Activated CD4-positive, alpha-beta T cell treated with anti-CD3 and anti-CD28 coated beads, Interleukin-2, amount 50 U/mL, for 16 hours (primary cell): ENCODE results near the gene IFI27.
"Not testable (repeated sequence)": the region's sequence is repeated elsewhere in the genome, so short reads cannot be mapped to it uniquely, and the experiment has no call there.

Experiments used
- DNase-seq: peaks from one replicate; pipeline ENCODE4 v3.0.0-alpha.2; 2020

Gene IFI27

DNA sequence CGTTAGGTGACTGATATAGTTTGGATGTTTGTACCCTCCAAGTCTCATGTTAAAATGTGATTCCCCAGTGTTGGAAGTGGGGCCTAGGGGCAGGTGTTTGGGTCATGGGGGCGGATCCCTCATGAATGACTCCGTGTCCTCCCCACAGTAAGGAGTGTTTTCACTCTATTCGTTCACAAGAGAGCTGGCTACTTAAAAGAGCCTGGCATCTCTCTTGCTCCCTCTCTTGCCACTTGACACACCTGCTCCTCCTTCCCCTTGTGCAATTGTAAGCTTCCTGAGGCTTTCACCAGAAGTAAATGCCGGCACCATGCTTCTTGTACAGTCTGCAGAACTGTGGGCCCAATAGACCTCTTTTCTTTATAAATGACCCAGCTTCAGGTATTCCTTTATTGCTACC, 16.3 kb downstream of the IFI27 start:
- no peak for DNase-seq

GRCh38 chr14:94127330-94127729, 16.8 kb downstream of the IFI27 start:
- no peak for DNase-seq

DNA sequence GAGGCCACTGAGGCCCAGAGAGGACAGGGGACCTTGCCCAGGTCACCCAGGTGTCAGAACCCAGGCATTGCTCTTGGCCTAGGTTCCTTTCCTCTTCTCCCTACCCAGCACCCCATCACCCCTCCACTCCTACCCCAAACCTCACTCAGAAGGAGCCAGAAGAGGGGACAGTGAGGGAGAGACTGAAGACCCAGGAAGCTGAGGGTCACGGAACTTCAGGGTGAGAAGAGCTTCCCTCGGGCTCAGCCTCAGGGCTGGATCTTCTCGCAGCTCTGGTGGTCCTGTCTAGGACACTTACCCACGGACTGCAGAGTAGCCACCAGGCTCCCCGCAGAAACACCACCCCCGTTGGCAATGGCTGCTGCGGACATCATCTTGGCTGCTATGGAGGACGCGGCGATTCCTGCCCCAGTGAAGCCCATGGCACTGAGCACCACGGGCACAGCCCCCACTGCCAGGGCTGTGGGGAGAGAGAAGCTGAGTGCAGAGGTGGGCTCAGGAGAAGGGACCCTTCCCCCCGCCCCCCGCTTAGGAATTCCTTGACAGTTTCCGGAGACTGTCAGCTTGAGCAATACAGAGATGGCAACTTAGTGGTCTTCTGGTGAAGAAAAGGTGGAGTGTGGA, 17.8 kb downstream of the IFI27 start:
- no peak for DNase-seq

DNA sequence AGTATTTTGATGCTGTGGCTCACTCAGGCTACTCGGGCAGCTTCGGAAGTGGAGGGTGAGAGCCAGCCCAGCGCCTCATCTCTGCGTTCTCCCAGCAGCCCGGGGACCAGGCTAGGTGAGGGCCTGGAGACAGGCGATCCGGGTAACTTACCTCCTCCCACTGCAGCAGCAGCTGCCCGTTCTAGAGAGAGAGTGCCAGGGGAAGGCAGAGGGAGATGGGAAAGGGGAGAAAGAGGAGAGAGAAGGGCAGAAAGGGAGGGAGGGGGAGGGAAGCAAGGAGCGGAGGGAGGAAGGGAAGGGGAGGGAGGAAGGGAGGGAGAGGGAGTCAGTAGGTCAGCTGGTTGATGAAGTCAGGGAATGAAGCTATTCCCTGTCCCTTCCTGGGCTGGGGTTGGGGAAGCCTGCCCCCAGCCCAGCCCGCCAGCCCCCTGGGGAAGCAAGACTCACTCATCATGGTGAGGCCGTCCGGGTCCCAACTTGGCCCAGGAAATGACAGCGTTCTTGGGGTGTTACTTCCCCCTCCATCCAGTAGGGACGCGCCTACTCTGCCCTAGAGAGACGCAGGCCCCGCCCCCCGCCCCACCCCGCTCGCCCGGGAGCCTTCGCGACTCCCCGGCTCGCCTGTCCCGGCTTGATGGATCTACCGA, 18.7 kb downstream of the IFI27 start, which contains the start of gene IFI27L2:
Gene IFI27L2 (minus strand): TSS at position 494 of the 647 bp plus-strand sequence. CDS start 40 bp downstream, at position 454.
- DNase-seq: peak; percentile 77

DNA sequence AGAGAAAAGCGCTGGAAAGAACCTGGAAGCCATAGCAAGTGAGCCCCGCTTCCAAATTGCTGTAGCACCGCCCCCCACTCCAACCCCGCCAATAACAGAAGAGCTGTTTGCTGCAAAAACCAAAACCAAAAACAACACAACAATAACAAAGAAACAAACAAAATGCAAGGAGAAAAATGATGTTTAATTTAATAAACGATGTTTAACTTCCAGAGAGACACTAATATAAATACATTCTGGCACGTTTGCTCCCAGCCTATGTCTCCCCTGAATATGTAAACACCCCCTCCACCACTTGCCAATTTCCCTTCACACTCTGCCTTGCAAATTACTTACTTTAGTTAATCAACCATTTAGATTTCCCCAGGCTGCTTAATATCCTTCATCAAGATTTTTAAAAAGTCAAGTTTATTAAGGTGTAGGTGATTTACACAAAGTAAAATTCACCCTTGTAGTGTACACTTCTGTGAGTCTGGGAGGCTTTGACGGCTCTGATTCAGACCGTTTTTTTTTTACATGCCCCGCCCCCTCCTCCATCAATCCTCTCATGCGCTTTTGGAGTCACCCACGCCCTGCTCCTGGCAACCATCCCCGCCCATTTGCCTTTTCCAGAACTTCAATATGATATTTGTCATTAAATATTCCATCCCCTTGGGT, 19.4 kb downstream of the IFI27 start:
- peak; percentile 28 for DNase-seq

GRCh38 chr14:94132285-94132887, 21.9 kb downstream of the IFI27 start:
- DNase-seq: peak; percentile 79

DNA sequence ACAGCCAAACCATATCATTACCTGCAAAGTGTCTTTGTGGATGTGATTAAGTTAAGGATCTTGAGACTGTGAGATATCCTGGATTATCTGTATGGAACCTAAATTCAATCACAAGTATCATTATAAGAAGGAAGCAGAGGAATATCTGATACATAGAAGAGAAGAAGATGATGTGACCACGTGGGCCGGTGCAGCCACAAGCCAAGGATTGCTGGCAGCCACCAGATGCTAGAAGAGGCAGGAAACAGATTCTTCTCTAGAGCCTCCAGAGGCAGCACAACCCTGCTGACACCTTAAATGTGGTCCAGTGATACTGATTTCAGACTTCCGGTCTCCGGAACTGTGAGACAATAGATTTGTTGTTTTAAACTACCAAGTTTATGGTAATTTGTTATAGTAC, 24.9 kb downstream of the IFI27 start:
- DNase-seq: no peak

GRCh38 chr14:94136575-94137331, 26.2 kb downstream of the IFI27 start:
- peak; percentile 88 for DNase-seq

DNA sequence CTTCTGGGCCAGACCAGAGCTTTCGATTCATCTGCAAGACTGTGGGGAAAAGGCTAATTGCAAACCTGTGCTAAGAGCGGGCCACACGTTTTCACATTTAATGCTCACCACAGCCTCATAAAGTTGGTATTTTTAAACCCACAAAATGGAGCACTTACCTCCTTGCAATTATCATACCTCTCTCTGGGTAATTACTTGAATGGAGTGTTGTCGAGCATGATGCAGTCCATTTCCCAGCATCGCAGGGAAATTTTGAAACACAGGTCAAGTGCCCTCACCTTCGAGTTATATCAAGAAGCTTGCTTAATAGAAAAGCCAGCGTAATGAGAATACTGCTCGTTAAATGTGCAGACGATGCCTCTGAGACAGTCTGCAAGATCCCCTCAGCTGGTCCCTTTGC, 27.7 kb downstream of the IFI27 start:
- no peak for DNase-seq

- no peak for DNase-seq
These were observed 28.5 kb downstream of the IFI27 start for GRCh38 chr14:94139006-94139405.

DNA sequence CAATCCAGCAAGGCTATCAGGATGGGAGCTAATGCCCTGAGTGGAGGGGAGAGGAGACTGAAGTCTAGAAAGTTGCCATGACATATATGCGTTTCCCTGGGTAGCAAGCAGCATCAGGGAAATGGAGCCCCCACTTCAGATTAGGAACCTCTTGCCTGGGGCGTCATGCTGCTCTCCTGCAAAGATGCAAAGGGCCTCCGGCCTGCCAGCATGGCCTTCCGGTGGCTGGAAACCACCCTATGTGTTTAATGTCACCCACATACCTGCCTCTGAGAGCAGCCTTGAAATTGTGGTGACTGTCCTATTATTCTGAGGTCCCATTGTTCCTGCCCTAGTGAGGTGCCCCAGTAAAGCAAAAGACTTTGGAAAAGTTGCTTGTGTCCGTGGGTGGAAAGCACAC, 28.9 kb downstream of the IFI27 start:
- DNase-seq: no peak

- no peak for DNase-seq
These were observed 31.7 kb downstream of the IFI27 start for GRCh38 chr14:94142247-94142646.

DNA sequence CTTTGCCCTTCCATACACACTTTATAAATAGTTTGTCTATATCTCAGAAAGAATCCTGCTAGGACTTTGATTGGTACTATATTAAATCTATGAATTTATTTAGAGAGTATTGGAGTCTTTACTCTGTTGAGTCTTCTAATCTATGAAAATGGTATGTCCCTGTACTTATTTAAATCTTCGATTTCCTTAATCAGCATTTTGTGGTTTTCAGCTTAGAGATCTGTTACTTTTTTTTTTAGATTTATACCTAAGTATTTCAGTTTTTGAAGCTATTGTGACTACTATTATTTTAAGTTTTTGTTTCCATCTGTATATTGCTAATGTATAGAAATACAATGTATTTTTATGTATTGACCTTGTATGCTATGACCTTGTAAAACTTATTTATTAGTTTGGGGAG, 32.3 kb downstream of the IFI27 start:
- no peak for DNase-seq

GRCh38 chr14:94143239-94143638, 32.7 kb downstream of the IFI27 start:
- no peak for DNase-seq

GRCh38 chr14:94143711-94144110, 33.2 kb downstream of the IFI27 start:
- no peak for DNase-seq

DNA sequence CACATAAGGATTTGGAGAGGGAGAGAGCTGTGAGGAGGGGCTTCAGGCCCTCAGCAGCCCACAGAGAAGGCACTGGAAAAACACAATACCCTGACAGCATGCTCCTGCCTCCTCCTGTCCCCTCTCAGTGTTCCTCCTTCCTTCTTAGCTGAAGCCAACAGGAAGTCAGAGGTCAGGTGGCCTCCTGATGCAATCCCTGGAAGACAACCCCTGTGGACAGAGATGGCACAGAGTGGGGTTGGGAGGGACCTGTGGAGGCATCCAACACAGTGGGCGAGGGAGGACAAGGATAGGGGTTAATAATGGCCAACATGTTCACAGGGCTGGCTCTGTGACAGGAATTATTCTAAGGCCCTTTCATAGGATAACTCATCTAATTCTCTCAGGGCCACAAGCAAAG, 34.2 kb downstream of the IFI27 start:
- no peak for DNase-seq

DNA sequence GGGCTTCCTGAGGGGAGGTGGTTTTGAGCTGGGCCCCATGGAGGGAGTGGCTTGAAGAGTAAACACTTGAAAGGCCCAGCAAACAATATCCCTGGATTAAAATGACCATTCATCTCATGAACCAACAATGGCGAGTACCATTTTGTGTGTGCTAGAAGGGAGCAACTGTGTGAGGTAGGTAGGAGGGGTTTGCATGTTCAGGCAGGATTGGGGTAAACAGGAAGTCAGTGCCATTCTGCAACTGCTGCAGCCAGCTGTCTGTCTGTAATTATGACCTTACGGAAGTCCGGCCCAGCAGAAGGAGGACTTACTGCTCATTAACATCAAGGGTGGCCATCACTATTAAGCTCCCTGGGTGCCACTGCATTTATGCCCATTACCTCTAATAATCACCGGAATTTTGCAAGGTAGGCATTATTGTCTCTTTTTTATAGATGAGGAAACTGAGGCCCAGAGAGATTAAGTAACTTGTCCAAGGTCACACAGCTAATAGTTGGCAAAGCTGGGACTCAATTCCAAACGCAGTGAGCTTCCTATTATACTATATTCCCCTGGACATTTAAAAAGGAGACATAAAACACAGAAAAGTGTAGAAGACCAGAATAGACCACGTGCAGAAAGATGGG, 35.5 kb downstream of the IFI27 start:
- no peak for DNase-seq

DNA sequence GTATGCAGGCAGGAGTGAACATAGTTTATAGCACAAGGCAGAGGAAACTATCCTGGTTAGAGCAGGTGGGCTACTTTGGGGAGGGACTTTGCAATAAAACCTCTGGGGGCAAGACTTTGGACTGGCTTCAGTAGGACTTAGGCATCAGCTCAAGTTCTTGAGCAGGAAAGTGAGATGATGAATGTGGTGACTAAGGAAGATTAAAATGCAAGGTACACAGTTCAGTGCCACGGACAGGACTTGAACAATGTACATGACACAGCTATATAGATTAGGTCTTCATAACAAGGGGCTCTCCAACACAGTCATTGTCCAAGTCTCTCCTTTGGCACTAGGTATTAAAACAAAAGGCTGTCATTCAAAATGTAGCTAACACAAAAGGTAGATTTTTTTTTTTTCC, 42.1 kb downstream of the IFI27 start:
- DNase-seq: no peak

- no peak for DNase-seq
These were observed 43.3 kb downstream of the IFI27 start for GRCh38 chr14:94153750-94154342.

GRCh38 chr14:94156143-94156542, 45.6 kb downstream of the IFI27 start:
- DNase-seq: not testable (repeated sequence)

DNA sequence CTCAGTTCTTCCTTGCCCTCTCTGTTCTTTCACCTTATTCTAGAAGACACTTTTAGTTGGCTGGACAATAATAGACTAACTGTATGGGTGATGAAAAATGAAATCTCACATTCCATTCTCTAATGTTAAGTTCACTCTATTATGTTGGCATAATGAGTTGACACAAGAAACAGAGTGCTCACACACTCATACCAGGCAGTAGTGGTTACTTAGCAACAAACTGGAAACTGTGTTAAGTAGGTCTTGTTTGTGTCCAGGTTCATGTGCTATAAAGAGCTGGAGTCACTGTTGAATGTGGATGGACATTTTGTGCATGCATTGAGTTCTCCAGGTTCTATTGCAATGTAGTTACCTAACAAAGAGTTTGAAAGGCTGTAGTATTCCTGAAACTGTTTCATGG, 46.7 kb downstream of the IFI27 start:
- DNase-seq: no peak

- peak; percentile 25 for DNase-seq
These were observed 47.8 kb downstream of the IFI27 start for GRCh38 chr14:94158239-94158883.
